Measurements from ENCODE around the gene PTPRM. TPM values are rescaled to one million over a fixed set of nuclear protein-coding genes. Genes with fewer than 3 reads are reported as not detected.

Gene PTPRM
- polyA plus RNA-seq, 2 of the 4 experiments (the other 2 are of a cell fraction) = 44.5 to 199 TPM

- TF ChIP-seq, protein P1, sequence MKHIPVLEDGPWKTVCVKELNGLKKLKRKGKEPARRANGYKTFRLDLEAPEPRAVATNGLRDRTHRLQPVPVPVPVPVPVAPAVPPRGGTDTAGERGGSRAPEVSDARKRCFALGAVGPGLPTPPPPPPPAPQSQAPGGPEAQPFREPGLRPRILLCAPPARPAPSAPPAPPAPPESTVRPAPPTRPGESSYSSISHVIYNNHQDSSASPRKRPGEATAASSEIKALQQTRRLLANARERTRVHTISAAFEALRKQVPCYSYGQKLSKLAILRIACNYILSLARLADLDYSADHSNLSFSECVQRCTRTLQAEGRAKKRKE (CRISPR knock-in tag; IDR thresholded peaks at IDR 0.05; ENCODE audit: low read depth) = no peak
- no peak for TF ChIP-seq EHMT2 (IDR thresholded peaks at IDR 0.05; ENCODE audit: low read depth)
- TF ChIP-seq HOXA7 (CRISPR knock-in tag; IDR thresholded peaks at IDR 0.05) = no peak
- no peak for TF ChIP-seq EP300 (IDR thresholded peaks at IDR 0.05)
- no peak for TF ChIP-seq HEYL (CRISPR knock-in tag; IDR thresholded peaks at IDR 0.05)
- TF ChIP-seq FOXS1 (CRISPR knock-in tag; IDR thresholded peaks at IDR 0.05) = no peak
- no peak for TF ChIP-seq POLR2A (IDR thresholded peaks at IDR 0.05; ENCODE audit: low read length)
- no peak for TF ChIP-seq TP53 (CRISPR knock-in tag; IDR thresholded peaks at IDR 0.05)
- TF ChIP-seq GATA3 (IDR thresholded peaks at IDR 0.05; ENCODE audit: borderline replicate concordance) = no peak
- no peak for TF ChIP-seq SREBF2 (IDR thresholded peaks at IDR 0.05)
- FAIRE-seq = no peak
- H3K9me3 ChIP-seq = no peaks in the 10 kb centered on the region
- no peak for ATAC-seq
- no peak for DNase-seq (ENCODE audit: low read depth in 1 of 2, low spot score in 1 of 2)
- H3K4me3 ChIP-seq = no peak overlapping the region
- ChIA-PET CTCF (no interaction called here), POLR2A (no interaction called here)
- H3K4me2 ChIP-seq = no peak overlapping the region
- WGBS (ENCODE audit: missing lambda C conversion rate) = 85% methylated on average over 3 of the region's 3 CpGs
- no peaks in the 10 kb centered on the region for H3K4me1 ChIP-seq
- no peak overlapping the region for H3K27ac ChIP-seq
Observed at GRCh38 chr18:8422391-8422790, 855.3 kb downstream of the PTPRM start.

DNA sequence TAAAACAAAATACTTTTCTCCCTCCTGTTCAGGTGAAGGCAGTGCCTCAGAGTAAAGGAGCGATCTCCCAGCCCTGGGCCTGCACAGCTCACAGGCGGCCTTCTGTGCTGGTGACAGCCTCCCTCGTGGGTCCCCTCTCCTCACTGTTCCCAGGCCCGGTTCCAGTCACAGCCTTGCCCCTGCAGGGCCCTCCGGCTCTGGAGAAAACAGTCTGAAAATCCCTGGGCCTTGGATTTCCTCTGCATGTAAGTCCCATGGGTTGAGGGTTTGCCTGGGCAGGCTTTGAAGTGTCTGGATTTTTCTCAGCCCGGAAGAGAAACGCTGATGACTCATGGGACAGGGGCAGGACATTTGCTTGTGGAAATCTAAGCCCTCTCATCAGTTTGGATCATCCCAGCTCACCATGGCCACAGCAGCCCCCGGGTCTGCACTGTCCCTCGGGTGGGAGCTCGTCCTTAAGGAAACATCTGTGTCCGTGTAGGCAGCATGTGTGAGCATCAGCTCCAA, 856.0 kb downstream of the PTPRM start:
- ChIA-PET CTCF (interaction anchor here (1.1 kb wide), 1 partner anchor 26 kb away, joined by 3 read pairs; no protein-coding TSS in a partner anchor), POLR2A (no interaction called here)
- WGBS (ENCODE audit: missing lambda C conversion rate) = 59% methylated on average over 8 of the region's 11 CpGs
- peak overlapping the region in 1 of 2 experiments; percentile 71; a peak in 3 of 6 replicates for H3K27ac ChIP-seq
- no peak for FAIRE-seq
- H3K4me1 ChIP-seq = no peaks in the 10 kb centered on the region
- DNase-seq (ENCODE audit: low read depth in 1 of 2, low spot score in 1 of 2) = no peak
- H3K9me3 ChIP-seq = no peaks in the 10 kb centered on the region
- H3K4me2 ChIP-seq = no peak overlapping the region
- 0 out of 6 replicates have a peak, but pooled peaks of 1 of the 2 experiments have one; percentile 47 for ATAC-seq
- TF ChIP-seq HOXA7 (CRISPR knock-in tag; IDR thresholded peaks at IDR 0.05) = no peak
- no peak for TF ChIP-seq CBX2 (IDR thresholded peaks at IDR 0.05; ENCODE audit: borderline replicate concordance, low read depth)
- TF ChIP-seq FOSL2 (IDR thresholded peaks at IDR 0.05) = no peak
- peak; percentile 23; the same call in 1 of the 2 replicates for TF ChIP-seq FOSL2 (CRISPR knock-in tag; IDR thresholded peaks at IDR 0.05)
- TF ChIP-seq ESRRA (IDR thresholded peaks at IDR 0.05; ENCODE audit: borderline replicate concordance, low read length) = no peak
- TF ChIP-seq FOSB (CRISPR knock-in tag; IDR thresholded peaks at IDR 0.05) = no peak
- TF ChIP-seq KDM1A (IDR thresholded peaks at IDR 0.05; ENCODE audit: low read depth) = no peak
- no peak for TF ChIP-seq NPAS2 (CRISPR knock-in tag; IDR thresholded peaks at IDR 0.05; ENCODE audit: borderline replicate concordance)
- H3K4me3 ChIP-seq = no peak overlapping the region

GRCh38 chr18:8424481-8424880, 857.4 kb downstream of the PTPRM start:
- FAIRE-seq (no peak), DNase-seq (ENCODE audit: low read depth in 1 of 2, low spot score in 1 of 2) (no peak), ATAC-seq (no peak)
- CTCF ChIA-PET = no interaction called here
- no peak for TF ChIP-seq USF2 (IDR thresholded peaks at IDR 0.05)
- no peak for TF ChIP-seq TFCP2L1 (CRISPR knock-in tag; IDR thresholded peaks at IDR 0.05)
- TF ChIP-seq RCOR1 (IDR thresholded peaks at IDR 0.05; ENCODE audit: low read depth, low read length) = no peak
- TF ChIP-seq, protein P2, sequence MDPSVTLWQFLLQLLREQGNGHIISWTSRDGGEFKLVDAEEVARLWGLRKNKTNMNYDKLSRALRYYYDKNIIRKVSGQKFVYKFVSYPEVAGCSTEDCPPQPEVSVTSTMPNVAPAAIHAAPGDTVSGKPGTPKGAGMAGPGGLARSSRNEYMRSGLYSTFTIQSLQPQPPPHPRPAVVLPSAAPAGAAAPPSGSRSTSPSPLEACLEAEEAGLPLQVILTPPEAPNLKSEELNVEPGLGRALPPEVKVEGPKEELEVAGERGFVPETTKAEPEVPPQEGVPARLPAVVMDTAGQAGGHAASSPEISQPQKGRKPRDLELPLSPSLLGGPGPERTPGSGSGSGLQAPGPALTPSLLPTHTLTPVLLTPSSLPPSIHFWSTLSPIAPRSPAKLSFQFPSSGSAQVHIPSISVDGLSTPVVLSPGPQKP (IDR thresholded peaks at IDR 0.05; ENCODE audit: low read depth, low read length) = no peak
- no peak for TF ChIP-seq POLR2A (IDR thresholded peaks at IDR 0.05; ENCODE audit: low read length)
- TF ChIP-seq EP300 (IDR thresholded peaks at IDR 0.05) = no peak
- no peak for TF ChIP-seq MAFK (IDR thresholded peaks at IDR 0.05; ENCODE audit: partially characterized antibody)
- TF ChIP-seq POLR2AphosphoS2 (conservative IDR thresholded peaks at IDR 0.05; ENCODE audit: low read length) = no peak
- no peak for TF ChIP-seq HOXB5 (CRISPR knock-in tag; IDR thresholded peaks at IDR 0.05)
- Histone ChIP-seq H3K9me3 (no peaks in the 10 kb centered on the region), H3K4me2 (no peak overlapping the region), H3K27ac (no peak overlapping the region), H3K4me3 (no peak overlapping the region), H3K4me1 (no peaks in the 10 kb centered on the region)
- 69% methylated on average over 7 of the region's 7 CpGs for WGBS (ENCODE audit: missing lambda C conversion rate)
- POLR2A ChIA-PET = no interaction called here
